Mucosa of stomach (tissue), 1 donor: ENCODE measurements around the gene AEBP1.

ENCODE experiments used
- H3K27me3 ChIP-seq: one replicate; pipeline ENCODE4 v1.7.0; 2013; ENCODE audit warnings: mild to moderate bottlenecking, low read length; ENCODE audit not compliant: control insufficient read depth, insufficient read depth
- H3K36me3 ChIP-seq: one replicate; pipeline ENCODE4 v1.7.0; 2013; ENCODE audit warnings: low read length; ENCODE audit not compliant: control insufficient read depth, insufficient read depth
- H3K4me1 ChIP-seq: one replicate; pipeline ENCODE4 v1.7.0; 2013; ENCODE audit warnings: mild to moderate bottlenecking, low read length; ENCODE audit not compliant: control insufficient read depth, insufficient read depth
- H3K4me3 ChIP-seq: one replicate; pipeline ENCODE4 v1.7.0; 2013; ENCODE audit warnings: low read length
- H3K9ac ChIP-seq: one replicate; pipeline ENCODE4 v1.7.0; 2013; ENCODE audit warnings: mild to moderate bottlenecking, low read length, moderate library complexity
- H3K9me3 ChIP-seq: one replicate; pipeline ENCODE4 v1.7.0; 2013; ENCODE audit warnings: mild to moderate bottlenecking, low read length, moderate library complexity; ENCODE audit not compliant: control insufficient read depth
- donor health status: Pancreatic carcinoma.

Gene AEBP1

DNA sequence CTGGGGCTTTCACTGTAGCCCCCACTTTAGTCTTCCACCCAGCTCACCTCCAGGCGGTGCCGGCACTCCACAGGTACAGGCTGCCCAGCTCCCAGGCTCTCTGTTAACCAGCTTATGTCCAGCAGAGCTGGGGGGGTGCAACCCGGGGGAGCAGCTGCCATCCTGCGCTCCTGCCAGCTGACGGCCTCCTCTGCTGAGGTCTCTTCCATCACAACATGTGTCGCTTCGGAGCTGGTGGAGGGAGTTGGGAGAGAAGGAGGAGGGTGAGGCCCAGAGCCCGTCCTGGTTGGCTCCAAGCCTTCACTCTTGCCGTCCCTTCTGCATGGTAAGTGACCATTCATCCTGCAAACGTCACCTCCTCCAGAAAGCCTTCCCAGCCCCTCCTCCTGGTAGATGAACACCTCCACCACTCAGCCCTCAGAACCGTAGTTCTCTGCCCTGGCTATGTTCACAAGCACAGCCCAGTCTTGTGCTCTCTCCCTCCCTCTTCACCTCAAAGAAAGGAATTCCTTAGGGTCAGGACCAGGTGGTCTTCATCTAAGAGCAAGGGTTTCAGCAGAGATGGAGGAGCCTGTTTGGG, 23.4 kb upstream of the AEBP1 start:
- Histone ChIP-seq H3K4me1 (peaks cover 23% of the 10 kb centered on the region), H3K9me3 (no peaks in the 10 kb centered on the region), H3K36me3 (peaks cover 6% of the 10 kb centered on the region), H3K4me3 (no peak overlapping the region), H3K27me3 (no peaks in the 10 kb centered on the region), H3K9ac (peak overlapping the region; percentile 78)

DNA sequence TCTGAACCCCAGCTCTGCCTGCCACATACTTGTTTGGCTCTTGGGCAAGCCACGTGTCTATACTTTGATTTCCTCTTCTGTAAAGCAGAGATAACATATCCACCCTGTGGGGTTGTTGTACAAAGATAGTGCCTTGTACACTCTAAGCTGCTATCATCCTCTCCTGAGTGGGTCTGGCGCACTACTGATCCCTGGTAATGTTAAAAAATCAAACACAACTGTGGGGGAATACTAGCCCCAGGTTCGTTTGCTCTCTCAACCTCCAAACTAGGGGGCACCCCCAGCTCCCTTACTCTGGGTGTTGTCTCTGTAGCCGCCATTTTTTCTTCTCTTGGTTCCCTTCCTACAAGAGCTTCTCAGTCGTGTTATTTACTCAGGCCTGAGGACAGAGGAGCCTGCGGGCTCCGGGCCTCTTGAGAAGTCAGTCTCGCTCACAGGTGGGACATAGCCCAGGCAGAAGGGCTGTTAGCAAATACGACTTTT, 22.8 kb upstream of the AEBP1 start:
- H3K9me3 ChIP-seq, result no peaks in the 10 kb centered on the region
- H3K4me3 ChIP-seq, result peak overlapping the region; percentile 53
- H3K4me1 ChIP-seq, result peaks cover 18% of the 10 kb centered on the region
- H3K9ac ChIP-seq, result peak overlapping the region; percentile 78
- no peaks in the 10 kb centered on the region for H3K27me3 ChIP-seq
- peaks cover 6% of the 10 kb centered on the region for H3K36me3 ChIP-seq

DNA sequence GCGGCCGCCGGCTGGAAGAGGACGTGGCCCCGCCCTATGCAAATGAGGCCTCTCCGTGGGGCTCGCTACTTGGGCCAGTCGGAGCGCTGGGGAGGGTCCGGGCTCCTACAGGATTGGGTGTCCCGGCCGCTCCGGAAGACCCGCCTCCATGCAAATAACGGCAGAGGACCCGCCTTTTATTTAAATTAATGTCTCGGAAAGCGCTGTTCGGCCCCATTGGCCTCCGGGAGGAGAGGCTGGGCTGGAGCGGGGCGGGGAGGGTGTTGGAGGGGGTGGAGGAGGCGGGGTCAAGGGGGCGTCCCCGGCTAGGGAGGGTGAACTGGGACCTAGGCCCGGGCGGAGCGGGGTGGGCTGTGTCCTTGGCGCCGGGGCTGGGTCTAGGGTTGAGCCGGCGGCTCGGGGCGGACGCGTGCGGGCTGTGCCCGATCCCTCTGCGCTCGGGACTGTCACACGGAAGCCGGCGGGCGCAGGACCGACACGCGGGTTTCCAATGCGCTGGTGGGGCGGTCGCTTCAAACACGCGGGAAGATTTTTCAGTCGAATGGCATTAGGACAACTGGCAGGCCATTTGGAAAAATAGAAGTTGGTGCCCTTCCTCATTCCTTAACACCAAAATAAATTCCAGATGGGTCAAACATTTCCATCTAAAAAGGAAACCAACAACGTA, 21.5 kb upstream of the AEBP1 start:
- Histone ChIP-seq H3K4me1 (peaks cover 17% of the 10 kb centered on the region), H3K9ac (peak overlapping the region; percentile 61), H3K4me3 (peak overlapping the region; percentile 43), H3K27me3 (no peaks in the 10 kb centered on the region), H3K36me3 (peaks cover 6% of the 10 kb centered on the region), H3K9me3 (no peaks in the 10 kb centered on the region)

GRCh38 chr7:44083796-44084195, 20.3 kb upstream of the AEBP1 start:
- Histone ChIP-seq H3K4me3 (no peak overlapping the region), H3K9ac (no peak overlapping the region), H3K27me3 (no peaks in the 10 kb centered on the region), H3K36me3 (peaks cover 6% of the 10 kb centered on the region), H3K9me3 (no peaks in the 10 kb centered on the region), H3K4me1 (peaks cover 17% of the 10 kb centered on the region)

- H3K9me3 ChIP-seq, result no peaks in the 10 kb centered on the region
- no peak overlapping the region for H3K4me3 ChIP-seq
- H3K9ac ChIP-seq, result no peak overlapping the region
- peaks cover 17% of the 10 kb centered on the region for H3K4me1 ChIP-seq
- peaks cover 5% of the 10 kb centered on the region for H3K36me3 ChIP-seq
- no peaks in the 10 kb centered on the region for H3K27me3 ChIP-seq
These were observed 19.4 kb upstream of the AEBP1 start for GRCh38 chr7:44084701-44085100.

DNA sequence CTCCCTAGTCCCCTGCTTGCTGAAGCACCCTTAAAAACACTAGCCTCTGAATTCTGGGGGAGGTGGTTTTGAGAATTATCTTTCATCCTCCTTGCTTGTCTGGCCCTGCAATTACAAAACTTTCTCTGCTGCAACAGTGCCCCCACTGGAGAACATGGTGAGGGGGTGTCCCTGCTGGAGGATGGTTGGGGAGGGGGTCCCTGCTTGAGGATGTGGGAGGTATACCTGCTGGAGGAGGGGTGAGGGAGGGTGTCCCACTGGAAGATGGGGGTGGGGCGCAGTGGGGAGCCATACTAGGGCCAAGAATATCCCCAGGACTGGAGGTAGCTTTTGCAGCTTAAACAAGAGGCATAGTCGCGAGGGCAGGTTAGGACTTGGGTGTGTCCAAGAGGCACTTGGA, 18.6 kb upstream of the AEBP1 start:
- H3K4me1 ChIP-seq, result peaks cover 12% of the 10 kb centered on the region
- no peaks in the 10 kb centered on the region for H3K27me3 ChIP-seq
- H3K36me3 ChIP-seq, result no peaks in the 10 kb centered on the region
- no peaks in the 10 kb centered on the region for H3K9me3 ChIP-seq
- no peak overlapping the region for H3K4me3 ChIP-seq
- no peak overlapping the region for H3K9ac ChIP-seq

GRCh38 chr7:44086627-44087026, 17.5 kb upstream of the AEBP1 start:
- Histone ChIP-seq H3K9ac (no peak overlapping the region), H3K4me3 (no peak overlapping the region), H3K4me1 (peaks cover 1% of the 10 kb centered on the region), H3K27me3 (no peaks in the 10 kb centered on the region), H3K9me3 (no peaks in the 10 kb centered on the region), H3K36me3 (no peaks in the 10 kb centered on the region)

DNA sequence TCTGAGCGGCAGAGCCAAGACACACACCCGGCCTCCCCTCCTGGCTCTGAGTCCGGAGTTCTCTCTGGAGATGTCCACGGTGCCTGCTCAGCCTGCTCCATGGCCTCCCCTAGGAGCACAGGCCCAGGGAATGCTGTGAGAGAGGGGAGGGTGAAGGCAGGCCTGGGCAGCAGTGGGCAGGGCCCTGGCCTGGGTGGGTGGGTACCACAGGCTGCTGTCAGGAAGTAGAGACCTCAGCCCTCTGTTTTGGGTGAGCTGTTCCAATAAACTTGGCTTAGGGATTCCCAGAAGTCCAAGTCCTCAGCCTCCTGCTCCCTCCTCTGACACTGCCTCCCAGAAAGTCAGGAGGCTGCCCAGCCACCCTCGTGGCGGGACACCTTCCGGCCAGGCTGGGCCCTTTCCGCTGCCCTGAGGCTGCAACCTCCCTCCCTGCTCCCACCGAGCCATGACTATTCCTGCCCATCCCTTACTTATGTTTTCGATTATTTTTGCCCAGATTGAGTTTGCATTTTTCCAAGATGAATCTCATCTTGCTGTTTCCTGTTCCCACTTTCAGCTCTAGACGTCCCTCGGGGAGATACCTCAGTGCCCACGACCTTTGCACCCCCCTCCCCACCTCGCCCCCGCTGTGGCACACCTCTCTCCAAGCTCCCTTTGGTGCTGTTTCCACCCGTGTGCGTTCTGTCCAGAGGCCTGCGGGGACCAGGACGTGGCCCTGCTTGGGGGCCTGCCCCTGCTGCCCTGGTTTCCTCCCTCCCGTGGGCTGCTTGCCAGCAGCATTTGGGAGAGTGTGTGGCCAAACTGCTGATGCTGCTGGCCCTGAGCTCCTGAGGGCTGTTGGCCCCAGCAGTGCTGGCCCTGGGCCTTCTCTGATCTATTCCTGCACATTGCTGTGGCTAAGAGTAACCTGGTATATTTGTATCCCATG, 16.0 kb upstream of the AEBP1 start:
- H3K9me3 ChIP-seq, result no peaks in the 10 kb centered on the region
- H3K9ac ChIP-seq, result peak overlapping the region; percentile 17
- no peaks in the 10 kb centered on the region for H3K27me3 ChIP-seq
- H3K4me3 ChIP-seq, result no peak overlapping the region
- no peaks in the 10 kb centered on the region for H3K4me1 ChIP-seq
- no peaks in the 10 kb centered on the region for H3K36me3 ChIP-seq

GRCh38 chr7:44093102-44093641, 11.0 kb upstream of the AEBP1 start:
- Histone ChIP-seq H3K4me1 (no peaks in the 10 kb centered on the region), H3K36me3 (no peaks in the 10 kb centered on the region), H3K27me3 (no peaks in the 10 kb centered on the region), H3K9me3 (no peaks in the 10 kb centered on the region), H3K9ac (no peak overlapping the region), H3K4me3 (no peak overlapping the region)

GRCh38 chr7:44094365-44094764, 9.8 kb upstream of the AEBP1 start:
- Histone ChIP-seq H3K9ac (no peak overlapping the region), H3K4me1 (no peaks in the 10 kb centered on the region)

GRCh38 chr7:44094883-44095592, 9.1 kb upstream of the AEBP1 start:
- Histone ChIP-seq H3K27me3 (no peaks in the 10 kb centered on the region), H3K4me1 (no peaks in the 10 kb centered on the region), H3K9me3 (no peaks in the 10 kb centered on the region), H3K9ac (no peak overlapping the region), H3K4me3 (no peak overlapping the region), H3K36me3 (no peaks in the 10 kb centered on the region)

More at GRCh38 chr7:44094365-44094764, 9.8 kb upstream of the AEBP1 start:
- Histone ChIP-seq H3K36me3 (no peaks in the 10 kb centered on the region), H3K27me3 (no peaks in the 10 kb centered on the region), H3K4me3 (no peak overlapping the region), H3K9me3 (no peaks in the 10 kb centered on the region)
